ENCODE data around the gene MREG.

DNA sequence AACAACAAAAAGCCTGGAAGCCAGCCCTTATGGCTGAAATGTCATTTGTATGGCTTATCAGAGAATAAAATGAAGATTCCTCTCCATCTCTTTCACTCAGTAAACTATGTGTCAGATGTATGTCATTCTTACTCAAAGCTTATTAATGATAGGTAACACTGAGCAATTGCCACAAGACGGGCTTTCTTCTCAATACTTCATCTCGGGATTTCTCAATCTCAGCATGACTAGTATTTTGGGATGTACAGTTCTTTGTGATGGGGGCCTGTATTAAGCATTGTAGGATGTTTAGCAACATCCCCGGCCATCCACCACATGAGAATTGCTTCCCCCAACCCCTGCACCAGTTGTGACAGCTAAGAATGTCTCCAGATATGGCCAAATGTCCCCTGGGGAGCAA, 80.2 kb downstream of the MREG start:
- TF ChIP-seq, protein P1, sequence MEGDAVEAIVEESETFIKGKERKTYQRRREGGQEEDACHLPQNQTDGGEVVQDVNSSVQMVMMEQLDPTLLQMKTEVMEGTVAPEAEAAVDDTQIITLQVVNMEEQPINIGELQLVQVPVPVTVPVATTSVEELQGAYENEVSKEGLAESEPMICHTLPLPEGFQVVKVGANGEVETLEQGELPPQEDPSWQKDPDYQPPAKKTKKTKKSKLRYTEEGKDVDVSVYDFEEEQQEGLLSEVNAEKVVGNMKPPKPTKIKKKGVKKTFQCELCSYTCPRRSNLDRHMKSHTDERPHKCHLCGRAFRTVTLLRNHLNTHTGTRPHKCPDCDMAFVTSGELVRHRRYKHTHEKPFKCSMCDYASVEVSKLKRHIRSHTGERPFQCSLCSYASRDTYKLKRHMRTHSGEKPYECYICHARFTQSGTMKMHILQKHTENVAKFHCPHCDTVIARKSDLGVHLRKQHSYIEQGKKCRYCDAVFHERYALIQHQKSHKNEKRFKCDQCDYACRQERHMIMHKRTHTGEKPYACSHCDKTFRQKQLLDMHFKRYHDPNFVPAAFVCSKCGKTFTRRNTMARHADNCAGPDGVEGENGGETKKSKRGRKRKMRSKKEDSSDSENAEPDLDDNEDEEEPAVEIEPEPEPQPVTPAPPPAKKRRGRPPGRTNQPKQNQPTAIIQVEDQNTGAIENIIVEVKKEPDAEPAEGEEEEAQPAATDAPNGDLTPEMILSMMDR (IDR thresholded peaks at IDR 0.05) = no peak
- no peak for TF ChIP-seq POLR2A (IDR thresholded peaks at IDR 0.05)

All from lower leg skin (tissue), 3 donors.